Left renal pelvis (tissue), 4 donors: ENCODE data around the gene TOR4A. TPM values are rescaled to one million over a fixed set of nuclear protein-coding genes. Genes with fewer than 3 reads are reported as not detected.
"Not testable (repeated sequence)": the region's sequence is repeated elsewhere in the genome, so short reads cannot be mapped to it uniquely, and the experiment has no call there.

Source experiments
- DNase-seq, 4 donors: peaks; one replicate each; pipeline ENCODE4 v3.0.0-alpha.2; 2013; ENCODE audit warnings: low read depth in 4 of 4, low spot score in 3 of 4
- polyA plus RNA-seq, 4 donors: library from polyadenylated mRNA; unstranded; fragments of 120-200 nt; gene quantifications; one replicate each; pipeline ENCODE4 v1.2.1, GENCODE V29; 2013; ENCODE audit not compliant: insufficient read length in 4 of 4

TOR4A gene
- polyA plus RNA-seq, 4 donors: 3.0 to 5.8 (median 4.9) TPM

GRCh38 chr9:137237759-137238726 is 39.5 kb upstream of the TOR4A start:
- no peak for DNase-seq

- DNase-seq: not testable (repeated sequence)
Observed at GRCh38 chr9:137239541-137240200, 37.9 kb upstream of the TOR4A start.

- peak in 1 of 4 donors; percentile 59 for DNase-seq
Observed at GRCh38 chr9:137240318-137240840, 37.1 kb upstream of the TOR4A start.

GRCh38 chr9:137240841-137241489 is 36.6 kb upstream of the TOR4A start, which contains the start of gene TUBB4B:
TUBB4B (plus strand) TSS chr9:137241287; CDS start chr9:137241361, 74 bp downstream.
- peak; percentile 98 to 100 (median 99) for DNase-seq

GRCh38 chr9:137241490-137242268 is 35.8 kb upstream of the TOR4A start:
- no peak for DNase-seq

- DNase-seq: no peak
Observed at GRCh38 chr9:137242269-137243203, 35.0 kb upstream of the TOR4A start.

GRCh38 chr9:137243266-137243625 is 34.3 kb upstream of the TOR4A start:
- not testable (repeated sequence) for DNase-seq

GRCh38 chr9:137243626-137244485 is 33.7 kb upstream of the TOR4A start:
- DNase-seq: no peak

- DNase-seq: no peak
Observed at GRCh38 chr9:137244486-137245449, 32.8 kb upstream of the TOR4A start.

- no peak for DNase-seq
Observed at GRCh38 chr9:137245450-137246421, 31.8 kb upstream of the TOR4A start.

GRCh38 chr9:137247135-137247915 is 30.2 kb upstream of the TOR4A start:
- DNase-seq: no peak

- DNase-seq: no peak
Observed at GRCh38 chr9:137247916-137248175, 29.7 kb upstream of the TOR4A start.

- DNase-seq: no peak
Observed at GRCh38 chr9:137250329-137251193, 27.0 kb upstream of the TOR4A start.

- DNase-seq: no peak
Observed at GRCh38 chr9:137251194-137251461, 26.4 kb upstream of the TOR4A start, which contains the start of gene STPG3. STPG3 (plus strand) TSS chr9:137251286; CDS start chr9:137251287, 1 bp downstream.
